CD4-positive, alpha-beta T cell treated with Interleukin-17A for 1 hour (primary cell): Measurements from ENCODE around the gene IRAK1.

ENCODE experiments used
- DNase-seq: peaks from one replicate; pipeline ENCODE4 v3.0.0-alpha.2; 2020

IRAK1 gene

DNA sequence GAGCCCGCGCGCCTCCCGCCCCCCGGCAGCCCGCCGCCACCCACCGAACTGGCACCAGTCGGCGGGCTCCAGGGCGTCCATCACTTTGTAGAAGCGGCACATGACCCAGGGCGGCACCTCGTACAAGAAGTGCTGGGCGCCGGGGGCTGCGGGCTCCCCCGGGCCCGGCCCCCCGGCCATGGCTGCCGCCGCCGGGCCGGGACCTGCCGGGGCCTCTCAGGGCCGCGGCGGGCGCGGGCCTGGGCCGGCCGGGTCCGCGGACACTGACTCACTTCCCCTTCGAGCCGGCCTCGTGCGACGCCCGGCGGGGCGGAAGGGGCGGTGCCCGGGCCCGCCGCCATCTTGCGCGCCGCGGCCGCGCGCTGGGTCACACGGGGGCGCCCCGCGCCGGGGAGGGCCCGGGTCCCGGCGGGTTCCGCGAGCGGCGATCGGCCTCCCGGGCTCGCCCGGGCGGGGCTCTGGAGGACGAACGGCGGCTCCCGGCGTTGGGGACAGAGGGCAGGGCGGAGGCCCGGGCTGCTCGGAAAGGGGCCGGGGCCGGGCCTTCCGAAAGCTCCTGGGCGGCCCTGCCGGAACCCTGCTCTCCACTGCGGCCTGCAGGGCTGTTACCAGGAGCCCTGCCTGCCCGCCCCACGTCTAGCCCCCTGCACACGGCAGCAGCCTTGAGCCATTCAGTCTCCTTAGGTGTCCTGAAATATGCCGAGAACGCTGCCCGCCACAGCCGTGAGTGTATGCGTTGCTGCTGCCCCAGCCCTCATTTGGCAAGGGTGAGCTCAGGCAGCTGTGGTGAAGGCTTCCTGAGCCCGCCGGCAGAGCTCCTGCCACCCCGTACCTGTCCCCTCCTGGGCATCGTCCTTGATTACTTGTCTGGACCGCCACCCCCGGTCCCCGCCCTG, at the start of gene IRAK1:
Gene IRAK1 (minus strand): TSS at position 270 of the 896 bp plus-strand sequence. CDS start 90 bp downstream, at position 180.
- peak; percentile 51 for DNase-seq

DNA sequence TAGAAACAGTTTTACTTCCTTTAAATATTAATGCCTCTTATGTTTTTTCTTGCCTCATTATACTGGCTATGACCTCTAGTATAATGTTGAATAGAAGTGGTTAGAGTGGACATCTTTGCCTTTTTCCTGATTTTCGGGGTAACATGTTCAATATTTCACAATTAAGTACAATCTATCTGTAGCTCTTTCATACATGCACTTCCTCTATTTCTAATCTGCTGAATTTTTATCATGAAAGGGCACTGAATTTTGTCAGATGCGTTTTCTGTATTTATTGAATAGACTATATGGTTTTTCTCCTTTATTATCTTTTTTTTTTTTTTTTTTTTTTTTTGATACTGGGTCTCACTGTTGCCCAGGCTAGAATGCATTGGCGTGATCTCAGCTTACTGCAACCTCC, 48.9 kb upstream of the IRAK1 start:
- no peak for DNase-seq

DNA sequence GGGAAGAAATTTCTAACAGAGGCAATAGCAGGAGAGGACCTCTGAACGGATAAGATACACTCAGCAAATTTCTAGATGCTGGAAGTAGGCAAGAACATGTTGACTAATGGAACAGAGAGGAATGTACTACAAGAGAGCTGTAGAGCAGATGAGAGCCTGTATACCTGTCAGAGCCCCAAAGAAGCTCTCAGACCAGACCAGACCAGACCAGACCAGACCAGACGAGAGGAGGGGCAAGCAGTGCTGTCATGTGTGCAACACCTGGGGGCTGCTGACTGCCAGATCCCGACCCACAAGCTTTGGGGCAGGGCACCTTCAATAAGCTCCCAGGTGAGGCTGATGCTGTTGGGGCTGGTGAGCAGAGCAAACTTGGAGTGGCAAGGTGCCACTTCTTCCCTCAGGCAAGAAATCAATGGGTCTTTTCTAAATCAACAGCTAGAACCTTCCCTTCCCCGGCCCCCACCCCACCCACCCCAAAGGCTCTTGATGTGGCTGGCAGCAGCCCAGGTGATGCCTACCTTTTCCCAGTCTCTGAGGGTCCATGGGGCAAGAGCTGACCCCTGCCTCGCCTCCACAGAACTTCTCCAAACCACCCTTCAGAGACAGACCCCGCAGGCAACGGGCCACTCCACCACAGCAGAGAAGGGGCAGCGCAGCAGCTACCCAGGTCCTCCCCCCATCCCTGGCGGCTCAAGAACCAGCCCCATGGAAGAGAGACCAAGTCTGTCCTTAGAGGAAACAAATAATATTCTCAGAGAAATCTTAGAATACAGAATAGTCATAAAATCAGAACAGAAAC, 45.1 kb upstream of the IRAK1 start:
- DNase-seq, result no peak

DNA sequence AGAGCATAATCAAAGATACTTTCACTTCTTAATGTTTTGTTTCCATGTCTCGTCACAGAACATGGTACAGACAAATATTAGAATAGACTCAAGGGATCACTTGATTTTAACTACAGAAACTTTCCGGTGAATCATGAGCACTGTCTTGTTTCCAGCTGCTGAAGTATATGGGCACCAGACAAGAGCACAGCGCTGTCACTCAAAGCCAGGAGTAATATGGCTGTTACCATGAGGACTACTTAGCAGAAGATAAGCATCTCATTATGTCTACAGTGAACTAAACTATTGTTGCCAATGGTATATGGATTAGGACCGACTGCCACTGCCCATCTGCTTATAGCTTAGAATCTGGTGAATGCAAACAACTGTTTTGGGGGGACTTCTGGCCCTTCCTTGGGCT, 43.5 kb upstream of the IRAK1 start:
- no peak for DNase-seq

DNA sequence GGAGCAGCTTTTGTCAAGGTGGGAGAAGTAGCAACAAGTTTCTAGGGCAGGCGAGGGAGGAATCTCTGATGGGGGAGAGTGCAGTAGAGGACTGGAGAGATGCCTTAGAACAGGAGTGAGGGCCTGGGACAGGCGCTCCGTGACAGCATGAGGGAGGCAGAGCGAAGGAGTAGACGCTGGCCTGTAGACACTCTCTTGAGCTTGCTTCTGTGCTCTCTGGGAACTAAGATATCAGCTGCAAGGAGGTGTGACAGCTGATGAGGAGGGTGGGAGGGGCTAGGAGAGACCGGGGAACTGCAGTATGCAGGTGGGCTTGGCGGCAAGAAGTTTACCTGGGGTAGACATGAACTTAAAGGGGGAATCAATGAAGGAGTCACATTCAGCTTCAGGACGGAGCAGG, 42.1 kb upstream of the IRAK1 start:
- DNase-seq, result no peak

DNA sequence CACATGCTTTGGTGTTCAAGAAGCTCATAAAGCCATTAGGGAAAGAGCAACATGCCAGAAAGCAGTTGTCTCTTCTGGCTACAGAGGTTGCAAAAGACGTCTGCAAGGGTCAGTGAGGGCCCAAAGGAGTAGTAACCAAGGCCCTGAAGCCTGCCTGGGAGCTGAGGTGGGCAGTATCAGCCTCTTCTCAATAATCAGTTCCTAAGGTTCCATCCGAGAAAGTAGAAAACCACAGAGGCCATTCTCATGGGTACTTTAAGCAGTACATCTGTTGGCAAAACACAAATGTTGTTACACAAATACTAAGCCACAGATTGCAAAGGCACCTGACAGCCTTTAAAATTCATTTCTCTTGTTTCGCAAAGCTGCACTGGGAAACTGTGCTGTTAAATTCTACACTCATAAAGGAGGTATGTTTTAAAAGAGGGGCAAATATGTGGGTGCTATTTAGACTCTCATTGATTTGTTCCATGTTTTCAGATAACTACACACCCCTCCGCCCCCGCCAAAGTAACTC, 40.1 kb upstream of the IRAK1 start:
- DNase-seq, result no peak

DNA sequence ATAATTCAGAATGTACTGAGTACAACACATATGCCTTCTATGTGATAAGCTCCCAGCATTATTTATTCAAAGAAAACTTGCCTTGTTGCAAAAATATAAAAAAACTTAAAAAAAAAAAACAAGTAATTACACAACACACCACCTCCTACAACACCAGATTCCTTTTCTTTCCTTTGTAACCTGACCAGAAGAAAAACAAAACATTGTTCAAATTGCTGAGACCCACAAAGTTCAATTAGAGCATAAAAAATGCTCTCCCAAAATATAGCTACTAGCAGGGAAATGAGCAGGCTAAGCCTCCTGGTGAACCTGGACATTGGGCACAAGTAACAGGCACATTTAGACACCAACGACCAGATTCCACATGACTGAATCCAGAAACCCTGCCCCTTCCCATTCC, 39.5 kb upstream of the IRAK1 start:
- DNase-seq, result no peak

DNA sequence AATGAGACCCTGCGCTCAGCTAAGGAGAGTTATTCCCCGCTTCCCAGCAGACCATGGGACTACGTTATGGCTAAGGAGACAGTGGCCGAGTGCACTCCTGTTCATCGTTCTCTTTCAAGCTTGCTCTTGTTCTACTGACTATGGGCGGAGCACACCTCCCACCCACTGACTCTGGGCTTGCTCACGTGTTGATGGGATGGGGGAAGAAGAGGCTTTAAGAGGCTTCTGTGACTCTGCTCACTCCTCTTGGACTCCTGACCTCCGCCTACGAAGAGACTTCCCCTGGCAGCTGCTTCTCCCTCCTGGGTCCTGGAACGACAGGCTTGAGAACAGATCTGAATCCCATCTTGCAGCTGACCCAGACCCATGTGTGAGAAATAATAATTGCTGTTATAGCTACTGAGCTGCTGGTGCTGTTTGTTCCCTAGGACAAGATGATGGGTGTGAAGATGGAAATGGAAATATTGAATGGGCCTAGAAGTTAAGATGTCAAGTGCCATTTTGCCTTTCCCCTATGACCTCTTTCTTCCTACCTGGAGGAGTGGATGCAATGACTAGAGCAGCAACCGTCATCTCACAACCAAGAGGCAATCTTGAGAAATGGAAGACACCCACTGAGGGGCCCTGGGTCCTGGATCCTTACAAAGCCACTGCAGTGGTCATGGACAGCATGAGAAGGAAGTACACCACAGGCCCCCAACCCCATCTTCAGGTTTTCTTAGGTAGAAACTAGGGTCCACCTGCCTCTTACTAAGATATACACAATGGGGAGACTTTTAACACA, 38.7 kb upstream of the IRAK1 start:
- DNase-seq, result no peak

DNA sequence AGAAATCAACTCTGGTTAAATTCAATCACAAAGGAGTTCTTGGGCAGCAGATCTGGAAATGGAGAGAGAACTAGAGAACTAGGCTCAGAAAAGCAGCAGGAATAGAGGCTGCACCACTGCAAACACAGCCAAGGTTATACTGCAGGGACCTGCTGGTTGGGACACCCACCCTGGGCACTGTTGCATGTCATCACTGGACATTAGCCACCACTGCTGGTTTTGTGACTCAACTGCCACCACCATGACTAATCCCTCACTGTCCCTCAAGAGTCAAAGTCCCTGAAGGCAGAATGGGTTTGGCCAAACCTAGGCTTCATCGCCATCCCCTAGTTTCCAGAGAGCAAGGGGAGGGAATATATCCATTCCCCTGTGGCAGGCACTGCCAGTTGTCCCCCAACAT, 38.1 kb upstream of the IRAK1 start:
- no peak for DNase-seq

DNA sequence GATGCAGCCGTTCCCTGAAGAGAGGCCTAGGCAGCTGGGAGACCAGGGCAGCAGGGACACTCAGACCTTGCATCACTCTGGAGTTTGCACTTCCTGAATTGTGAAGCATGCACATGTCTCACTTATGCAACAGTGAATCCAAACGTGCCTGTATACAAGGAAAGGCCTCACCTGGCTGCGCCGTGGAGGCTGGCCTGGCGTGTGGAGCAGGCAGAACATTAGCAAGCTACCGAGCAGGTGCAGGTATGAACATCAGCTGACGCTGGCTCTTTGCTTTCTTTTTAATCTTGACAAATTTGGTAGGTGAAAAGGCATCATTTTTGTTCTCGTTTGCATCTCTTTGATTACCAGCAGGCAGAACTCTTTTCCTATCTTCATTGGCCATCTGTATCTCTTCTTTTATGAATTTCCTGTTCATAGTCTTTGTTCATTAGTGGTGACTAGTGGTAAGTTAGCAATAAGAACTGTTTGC, 37.1 kb upstream of the IRAK1 start:
- peak; percentile 11 for DNase-seq

DNA sequence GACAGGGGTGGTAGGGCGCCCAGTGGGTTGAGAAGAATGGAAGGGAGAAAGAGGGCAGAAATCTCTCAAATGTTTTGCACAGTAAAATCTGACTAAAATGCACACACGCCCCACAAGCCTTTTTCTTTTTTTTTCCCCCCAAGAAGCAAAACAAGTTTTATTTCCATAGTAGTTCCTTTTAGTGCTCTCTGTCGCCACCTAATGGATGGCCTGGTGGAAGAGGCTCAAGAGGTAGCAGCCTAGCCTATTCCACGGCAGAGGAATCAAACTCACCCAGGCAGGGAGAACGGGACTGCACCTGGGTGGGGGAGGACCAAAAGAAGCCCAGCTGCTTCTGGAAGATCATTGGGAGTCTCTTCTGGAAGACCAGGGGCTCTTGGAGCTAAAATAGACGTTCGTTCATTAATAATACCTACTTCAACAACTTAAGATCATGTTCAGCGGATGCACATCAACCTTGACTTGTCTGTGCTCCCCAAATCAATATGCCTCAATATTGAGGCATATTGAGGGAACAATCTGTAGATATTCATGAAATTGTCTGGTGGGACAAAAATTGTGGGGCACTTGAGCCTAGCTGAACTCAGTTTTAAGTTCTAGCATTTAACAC, 31.6 kb upstream of the IRAK1 start:
- DNase-seq, result peak; percentile 73

DNA sequence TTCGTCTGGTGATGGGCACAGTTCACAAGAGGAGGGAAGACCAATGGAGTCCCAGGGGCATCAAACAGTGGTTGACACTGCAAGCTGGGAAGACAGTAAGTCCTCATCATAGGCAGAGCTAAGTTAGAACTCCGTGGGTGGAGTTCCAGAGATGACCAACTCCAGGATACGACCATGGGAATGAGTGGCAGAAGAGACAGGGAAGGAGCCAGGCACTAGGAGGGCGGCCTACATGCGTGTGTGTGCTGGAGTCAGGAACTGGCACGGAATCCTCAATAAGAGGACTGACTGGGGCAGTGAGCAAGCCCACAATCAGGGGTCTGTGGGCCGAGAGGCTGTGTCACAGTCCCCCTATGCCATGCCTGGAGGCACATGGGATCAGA, 30.4 kb upstream of the IRAK1 start:
- no peak for DNase-seq

DNA sequence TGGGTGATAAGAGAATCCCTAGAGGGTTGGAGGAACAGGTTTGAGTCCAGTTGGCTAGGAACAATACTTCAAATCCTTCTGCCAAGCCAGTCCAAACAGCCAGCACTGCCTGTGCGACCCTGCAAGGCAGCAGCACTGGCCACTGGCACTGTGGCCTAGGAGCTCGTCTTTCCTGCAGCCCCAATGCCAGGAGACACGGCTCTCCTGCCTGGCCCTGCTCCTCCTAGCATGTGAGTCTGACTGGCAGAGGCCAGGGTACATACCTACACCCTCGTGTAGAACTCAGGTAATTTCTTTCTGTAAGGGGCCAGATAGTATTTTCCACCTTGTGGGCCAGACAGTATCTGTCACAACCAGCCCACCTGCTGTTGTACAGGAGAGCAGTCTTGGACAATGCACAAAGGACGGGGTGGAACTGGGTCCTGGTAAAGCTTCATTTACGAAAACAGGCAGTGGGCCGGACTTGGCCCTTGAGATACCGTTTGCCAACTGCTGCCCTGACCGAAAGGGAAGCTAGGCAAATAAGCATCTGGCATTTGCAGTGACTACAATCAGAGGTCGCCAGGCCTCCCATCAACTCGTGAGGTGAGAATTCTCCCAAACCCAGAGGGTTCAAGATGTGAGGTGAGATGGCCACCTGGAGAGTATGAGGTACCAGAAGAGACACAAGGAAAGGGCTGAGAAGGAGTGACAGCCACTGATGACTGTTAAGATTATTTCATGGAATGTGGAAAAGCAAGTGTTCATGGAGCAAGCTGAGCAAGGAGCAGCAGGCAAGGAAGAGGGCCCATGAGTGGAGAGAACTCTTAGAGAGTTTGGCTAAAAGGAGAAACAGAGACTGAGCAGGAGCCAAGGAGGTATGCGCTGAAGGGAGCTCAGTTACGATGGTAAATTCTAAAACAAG, 29.8 kb upstream of the IRAK1 start:
- DNase-seq, result no peak

DNA sequence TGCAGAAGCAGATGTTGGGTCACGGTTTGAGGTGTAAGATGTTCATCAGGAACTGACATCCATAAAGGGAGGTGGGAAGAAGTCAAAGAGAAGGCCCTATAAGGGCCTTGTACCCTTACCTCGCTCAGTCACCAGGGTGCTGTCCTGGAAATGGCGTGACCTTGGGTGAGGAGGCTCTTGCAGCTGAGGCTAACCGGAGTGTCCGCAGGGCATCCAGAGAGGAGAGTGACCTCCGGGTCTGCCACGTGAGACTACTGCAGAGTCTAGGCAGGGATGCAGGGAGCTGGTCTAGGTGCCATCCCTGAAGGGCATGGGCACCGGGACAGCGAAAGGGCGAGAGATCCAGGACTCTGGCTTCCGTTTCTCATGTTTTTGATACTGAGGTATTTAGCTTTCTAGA, 28.7 kb upstream of the IRAK1 start:
- no peak for DNase-seq

DNA sequence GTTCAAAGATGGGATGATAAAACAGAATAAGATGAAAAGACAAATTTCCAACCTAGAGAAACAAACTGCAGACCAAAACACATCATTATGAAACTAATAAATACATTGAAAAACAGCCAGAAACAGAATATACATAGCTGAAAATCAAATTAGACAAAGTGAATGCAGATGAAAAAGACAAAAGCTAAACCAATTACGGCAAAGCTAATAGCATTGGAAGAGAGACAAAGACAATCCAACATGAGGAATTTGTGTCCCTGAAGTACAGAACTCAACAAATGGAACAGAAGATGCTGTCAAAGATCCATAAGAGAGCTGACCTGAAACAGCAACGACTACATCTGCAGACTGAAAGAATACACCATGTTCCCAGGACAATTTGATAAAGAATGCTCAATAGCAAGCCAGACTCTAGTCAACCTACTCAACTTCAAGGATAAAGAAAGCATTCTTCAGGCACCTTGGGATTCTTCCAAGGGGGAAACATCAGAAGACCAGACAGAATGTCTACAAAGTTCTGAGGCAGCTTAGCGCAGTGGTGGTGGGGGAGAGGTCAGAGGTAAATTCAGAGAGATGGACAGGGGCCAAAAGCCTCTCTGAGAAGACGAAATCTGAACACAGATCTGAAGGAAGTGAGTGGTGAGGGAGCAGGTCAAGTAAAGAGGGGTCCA, 27.4 kb upstream of the IRAK1 start:
- DNase-seq, result no peak

DNA sequence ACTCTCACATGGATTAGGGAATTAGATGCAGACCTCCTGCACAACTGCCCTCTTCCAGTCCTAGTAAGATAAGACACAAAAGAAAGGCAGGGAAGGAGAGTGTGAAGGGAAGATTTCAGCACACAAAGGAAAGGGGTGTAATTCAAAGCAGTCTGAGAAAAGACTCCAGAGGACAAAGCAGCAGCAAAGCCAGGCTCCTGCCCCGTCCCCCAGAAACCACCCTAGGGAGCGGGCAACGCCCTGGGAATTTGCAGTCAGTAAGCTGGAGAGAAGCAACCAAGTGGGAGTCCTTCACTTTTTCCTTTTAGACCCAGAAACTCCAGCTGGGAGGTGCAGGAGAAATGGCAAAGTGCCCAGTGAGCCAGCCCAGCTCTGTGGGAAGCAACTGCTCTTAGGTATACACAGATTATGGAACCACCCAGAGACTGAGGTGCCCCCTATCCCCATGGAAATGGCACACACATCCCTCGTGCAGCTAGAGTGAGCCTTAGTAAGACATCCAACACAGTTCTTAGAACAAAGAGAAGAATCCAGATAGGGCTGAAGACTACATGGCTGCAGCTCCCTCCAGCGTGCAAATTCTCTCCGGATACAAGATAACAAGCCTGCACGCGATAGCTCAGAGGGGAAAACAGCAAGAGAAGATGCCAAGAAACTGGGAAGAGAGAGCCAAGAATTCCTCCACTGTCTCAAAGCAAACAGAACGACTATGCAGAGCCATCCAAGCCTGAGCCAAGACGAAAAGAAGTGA, 26.5 kb upstream of the IRAK1 start:
- no peak for DNase-seq

DNA sequence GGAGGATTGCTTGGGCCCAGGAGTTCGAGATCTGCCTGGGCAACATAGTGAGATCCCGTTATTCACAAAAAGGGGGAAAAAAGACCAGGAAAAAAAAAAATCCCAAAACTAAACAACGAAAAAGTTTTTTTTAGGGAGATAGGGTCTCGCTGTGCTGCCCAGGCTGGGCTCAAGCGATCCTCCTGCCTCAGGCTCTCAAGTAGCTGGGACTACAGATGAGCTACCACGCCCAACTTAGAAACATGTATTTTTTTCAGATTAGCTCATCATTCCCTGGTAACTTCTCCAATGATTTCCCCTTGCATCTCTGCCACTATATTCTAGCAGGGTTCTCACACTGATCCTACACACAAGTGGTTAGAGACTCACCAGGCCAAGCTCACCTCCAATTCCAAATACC, 24.4 kb upstream of the IRAK1 start:
- no peak for DNase-seq

DNA sequence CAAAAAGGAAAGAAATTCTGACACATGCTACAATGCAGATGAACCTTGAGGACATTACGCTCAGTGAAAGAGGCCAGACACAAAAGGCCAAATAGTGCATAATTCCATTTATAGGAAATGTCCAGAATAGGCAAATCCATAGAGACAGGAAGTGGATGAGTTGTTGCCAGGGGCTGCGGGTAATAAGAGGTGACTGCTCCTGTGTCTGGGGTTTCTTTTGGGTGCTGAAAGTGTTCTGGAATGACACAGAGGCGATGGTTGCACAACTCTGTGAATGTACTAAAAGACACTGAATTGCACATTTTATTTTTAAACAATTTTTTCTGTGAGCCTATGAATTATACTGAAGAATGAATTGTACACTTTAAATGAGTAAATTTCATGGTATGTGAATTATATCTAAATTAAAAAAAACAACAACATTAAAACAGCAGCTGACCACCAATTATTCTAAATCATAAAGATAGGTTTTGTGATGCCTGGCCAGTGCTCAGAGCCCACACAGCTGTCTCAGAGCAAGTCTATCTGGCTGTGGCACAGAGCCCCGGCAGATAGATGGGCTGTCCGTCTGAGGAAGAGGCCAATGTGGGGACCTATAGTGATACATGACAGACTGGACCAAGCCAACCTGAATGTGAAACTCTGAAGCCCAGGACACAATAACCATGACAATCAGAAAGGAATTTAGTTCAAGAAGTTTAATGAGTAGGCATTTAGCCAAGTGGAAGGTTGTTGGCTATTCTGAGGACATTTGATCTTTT, 23.5 kb upstream of the IRAK1 start:
- DNase-seq, result no peak

DNA sequence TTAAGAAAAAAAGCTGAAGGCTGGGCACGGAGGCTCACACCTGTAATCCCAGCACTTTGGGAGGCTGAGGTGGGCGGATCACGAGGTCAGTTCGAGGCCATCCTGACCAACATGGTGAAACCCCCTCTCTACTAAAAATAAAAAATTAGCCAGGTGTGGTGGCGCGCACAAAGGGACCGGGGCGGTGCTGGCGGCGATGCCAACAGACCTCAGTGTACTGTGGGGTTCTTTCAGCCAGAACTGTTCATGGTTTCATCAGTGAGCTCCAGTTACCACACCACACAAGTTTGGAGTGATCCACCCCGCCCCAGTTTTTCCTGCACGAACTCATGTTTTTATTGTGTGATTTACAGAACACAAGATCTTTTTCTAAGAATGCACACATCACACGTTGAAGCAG, 21.2 kb upstream of the IRAK1 start:
- no peak for DNase-seq
